Suppressor macrophage treated with lipopolysaccharide for 1 hour (primary cell): ENCODE results near the gene HK1.
"Not testable (repeated sequence)": the region's sequence is repeated elsewhere in the genome, so short reads cannot be mapped to it uniquely, and the experiment has no call there.

Source experiments
- DNase-seq, 3 donors: peaks; one replicate each; pipeline ENCODE4 v3.0.0-alpha.2; 2020 to 2022

The HK1 gene

GRCh38 chr10:69428165-69428564, 149.9 kb downstream of the HK1 start:
- DNase-seq, result no peak

DNA sequence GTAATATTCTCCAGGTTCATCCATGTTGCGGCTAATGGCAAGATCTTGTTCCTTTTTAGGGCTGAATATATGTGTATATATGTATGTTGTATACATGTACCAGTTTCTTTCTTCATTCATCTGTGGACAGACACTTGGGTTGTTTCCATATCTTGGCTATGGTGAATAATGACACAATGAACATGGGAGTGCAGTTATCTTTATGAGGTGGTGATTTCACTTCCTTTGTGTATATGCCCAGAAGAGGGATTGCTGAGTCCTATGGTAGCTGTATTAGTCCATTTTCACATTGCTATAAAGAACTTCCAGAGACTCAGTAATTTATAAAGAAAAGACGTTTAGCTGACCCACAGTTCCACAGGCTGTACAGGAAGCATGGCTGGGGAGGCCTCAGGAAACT, 155.9 kb downstream of the HK1 start:
- DNase-seq, result no peak

- no peak for DNase-seq
These were observed 156.6 kb downstream of the HK1 start for GRCh38 chr10:69434926-69435325.

GRCh38 chr10:69435966-69436520, 157.7 kb downstream of the HK1 start:
- no peak for DNase-seq

DNA sequence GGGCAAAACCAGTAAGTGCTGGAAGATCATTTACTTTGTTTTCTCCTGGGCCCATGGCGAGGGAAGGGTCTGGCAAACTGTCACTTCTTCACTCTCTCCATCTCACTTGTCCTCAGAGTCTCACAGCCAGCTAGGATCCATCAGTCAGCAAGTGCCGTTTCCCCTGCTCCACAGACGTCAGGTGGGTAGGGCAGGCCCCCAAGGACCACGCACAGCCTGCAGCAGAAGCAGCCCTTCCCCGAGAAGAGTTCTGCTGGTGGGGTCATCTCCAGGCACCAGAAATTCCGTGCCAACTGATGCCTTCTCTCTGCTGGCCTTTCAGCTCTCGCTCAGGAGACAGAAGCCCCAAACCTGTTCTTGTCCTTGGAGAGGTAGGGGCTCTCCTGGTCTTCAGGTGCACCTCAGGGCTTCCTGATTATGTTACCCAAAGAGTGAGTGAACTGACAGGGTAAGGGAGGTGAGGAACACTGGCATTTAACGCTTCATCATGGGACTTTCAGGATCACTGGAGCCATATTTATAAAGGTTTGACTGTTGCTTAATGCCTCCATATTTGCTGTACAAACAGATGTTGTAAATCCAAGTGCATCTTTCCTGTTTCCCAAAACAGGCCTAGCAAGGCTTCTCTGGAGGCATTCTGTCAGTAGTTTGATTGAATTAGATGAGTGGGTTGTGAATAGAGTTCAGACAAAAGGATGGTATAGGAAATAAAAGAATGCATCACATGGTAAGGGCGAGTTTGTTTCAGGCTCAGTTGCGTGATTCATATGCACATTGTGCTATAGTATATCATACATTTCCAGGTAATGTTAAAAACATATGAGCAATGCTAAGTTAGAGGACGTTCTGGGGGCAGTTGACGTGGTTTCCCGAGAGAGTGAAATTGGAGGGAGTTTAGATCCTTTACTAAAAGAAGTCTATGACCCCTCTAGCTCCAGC, 159.3 kb downstream of the HK1 start:
- DNase-seq, result no peak

- peak; percentile 76 to 86 (median 81) for DNase-seq
These were observed 160.4 kb downstream of the HK1 start for GRCh38 chr10:69438536-69439349.

DNA sequence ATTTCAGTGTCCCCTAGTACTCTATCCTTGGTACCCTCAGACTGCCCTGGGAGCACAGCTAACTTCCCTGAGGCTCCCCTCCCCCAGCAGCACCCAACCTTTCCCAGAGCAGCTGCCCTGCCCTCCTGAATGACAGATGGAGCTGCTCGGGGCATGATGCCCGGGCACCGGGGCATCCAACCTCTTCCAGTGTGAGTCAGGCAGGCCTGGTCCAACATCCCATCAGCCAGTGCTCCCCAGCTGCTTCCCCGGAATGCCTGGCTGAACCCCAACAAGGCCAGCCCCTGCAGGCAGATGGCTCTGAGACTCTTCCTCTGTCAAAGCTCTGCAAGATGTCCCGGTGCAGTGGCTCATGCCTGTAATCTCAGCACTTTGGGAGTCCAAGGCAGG, 161.0 kb downstream of the HK1 start:
- DNase-seq, result no peak

- peak; percentile 63 to 73 (median 71) for DNase-seq
These were observed 161.7 kb downstream of the HK1 start for GRCh38 chr10:69439813-69440506.

DNA sequence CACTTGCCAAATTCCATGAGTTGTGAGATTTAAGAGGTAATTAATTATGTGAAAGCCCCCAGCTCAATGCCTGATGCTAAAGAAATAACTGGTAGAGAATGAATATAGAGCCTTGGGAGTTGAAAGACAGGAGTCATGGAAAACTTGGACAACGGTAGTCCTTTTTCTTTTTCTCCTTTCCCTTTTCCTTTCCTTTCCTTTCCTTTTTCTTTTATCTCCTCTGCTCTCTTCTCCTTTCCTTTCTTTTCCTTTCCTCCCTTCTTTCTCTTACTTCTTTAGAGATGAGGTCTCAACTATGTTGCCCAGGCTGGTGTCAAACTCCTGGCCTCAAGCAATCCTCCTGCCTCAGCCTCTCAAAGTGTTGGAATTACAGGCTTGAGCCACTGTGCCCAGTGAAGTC, 165.1 kb downstream of the HK1 start:
- DNase-seq, result no peak

- peak in 2 of 3 donors; percentile 27 to 50 for DNase-seq
These were observed 166.7 kb downstream of the HK1 start for GRCh38 chr10:69445041-69445440.

- no peak for DNase-seq
These were observed 167.9 kb downstream of the HK1 start for GRCh38 chr10:69446229-69446628.

DNA sequence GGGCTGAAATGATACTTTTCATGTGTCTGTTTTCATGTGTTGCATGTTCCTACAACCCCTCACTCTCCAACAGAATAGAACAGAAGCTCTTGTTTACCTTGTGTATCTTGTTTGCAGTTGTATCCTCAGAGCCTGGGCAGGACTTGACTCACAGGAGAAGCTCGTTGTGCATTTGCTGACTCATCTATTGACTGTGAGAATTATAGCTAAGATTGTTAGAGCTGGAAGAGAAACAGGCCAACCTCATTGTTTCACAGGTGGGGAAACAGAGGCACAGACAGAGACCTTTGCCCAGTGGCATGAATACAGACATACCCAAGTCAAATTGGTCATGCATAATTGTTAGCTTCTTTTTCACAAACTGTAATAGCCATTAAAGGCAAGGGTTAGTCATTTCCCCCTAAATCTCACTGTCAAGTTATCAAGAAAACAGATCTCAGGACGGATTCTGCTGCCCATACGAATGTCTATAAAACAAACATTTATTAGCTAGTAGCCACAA, 168.4 kb downstream of the HK1 start:
- DNase-seq, result peak in 2 of 3 donors; percentile 49 to 50

DNA sequence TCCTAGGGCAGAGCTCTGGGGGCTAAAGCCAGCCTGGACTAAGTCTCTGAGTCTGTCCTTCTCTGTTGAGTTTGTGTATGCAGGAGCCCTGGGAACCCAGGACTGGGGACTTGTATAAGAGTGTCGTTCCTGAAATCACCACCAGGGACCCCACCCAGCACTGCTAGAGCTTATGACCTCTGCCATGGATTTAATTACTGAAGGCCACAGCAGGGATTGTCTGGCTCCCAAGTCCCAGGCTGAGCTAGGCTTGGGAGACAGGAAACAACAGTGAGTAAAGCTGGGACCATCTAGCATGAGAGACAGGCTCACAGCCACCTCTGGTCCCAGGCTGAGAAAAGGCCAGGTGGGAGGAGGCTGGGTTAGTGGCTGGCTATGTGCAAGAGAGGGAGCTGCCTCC, 171.5 kb downstream of the HK1 start:
- peak; percentile 68 to 85 (median 77) for DNase-seq

DNA sequence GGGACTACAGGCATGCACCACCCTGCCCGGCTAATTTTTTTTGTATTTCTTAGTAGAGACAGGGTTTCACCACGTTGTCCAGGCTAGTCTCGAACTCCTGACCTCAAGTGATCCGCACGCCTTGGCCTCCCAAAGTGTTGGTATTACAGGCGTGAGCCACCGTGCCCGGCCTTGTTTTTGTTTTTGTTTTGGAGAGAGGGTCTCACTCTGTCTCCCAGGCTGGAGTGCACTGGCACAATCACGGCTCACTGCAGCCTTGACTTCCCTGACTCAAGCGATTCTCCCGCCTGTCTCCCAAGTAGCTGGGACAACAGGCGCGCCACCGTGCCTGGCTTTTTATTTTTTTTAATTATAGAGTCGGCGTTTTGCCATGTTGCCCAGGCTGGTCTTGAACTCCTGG, 172.1 kb downstream of the HK1 start:
- not testable (repeated sequence) for DNase-seq

GRCh38 chr10:69451209-69451783, 173.0 kb downstream of the HK1 start, which contains the start of gene TSPAN15:
Gene TSPAN15, plus strand, starts transcription at chr10:69451465. Its CDS starts 130 bp downstream, at chr10:69451595.
- DNase-seq, result peak; percentile 79 to 94 (median 87)
